Heart right ventricle (tissue), 16 donors: ENCODE data around the gene KCNQ5. TPM values are rescaled to one million over a fixed set of nuclear protein-coding genes. Genes with fewer than 3 reads are reported as not detected.

Experiments
- ATAC-seq, 8 donors: fragments of 200-7000 bp; cut with Tn5 transposase; one replicate each; pipeline ENCODE4 v1.9.1; 2020; ENCODE audit warnings: mild to moderate bottlenecking in 8 of 8, moderate library complexity in 8 of 8, moderate number of reproducible peaks in 1 of 8
- DNase-seq, 2 donors: peaks; one replicate each; pipeline ENCODE4 v3.0.0-alpha.2; 2020
- H3K27ac ChIP-seq, 10 donors: fragments of 200-600 bp; sonication (generic) in 2 of 10; one replicate each; pipeline versions ENCODE4 v1.5.0 to v1.8.0; 2020 to 2022; ENCODE audit warnings: mild to moderate bottlenecking in 3 of 10
- H3K27me3 ChIP-seq, 7 donors: fragments of 200-600 bp; one replicate each; pipeline ENCODE4 v1.8.0; 2021 to 2022; ENCODE audit warnings: mild to moderate bottlenecking in 2 of 7
- H3K36me3 ChIP-seq, 9 donors: fragments of 200-600 bp; sonication (generic) in 1 of 9; one replicate each; pipeline versions ENCODE4 v1.5.0 to v1.8.0; 2020 to 2022; ENCODE audit warnings: mild to moderate bottlenecking in 2 of 9
- H3K4me1 ChIP-seq, 9 donors: fragments of 200-600 bp; sonication (generic) in 1 of 9; one replicate each; pipeline versions ENCODE4 v1.5.0 to v1.8.0; 2020 to 2022; ENCODE audit warnings: mild to moderate bottlenecking in 4 of 9
- H3K4me3 ChIP-seq, 10 donors: fragments of 200-600 bp; sonication (generic) in 2 of 10; one replicate each; pipeline versions ENCODE4 v1.5.0 to v1.8.0; 2020 to 2022; ENCODE audit warnings: mild to moderate bottlenecking in 7 of 10, moderate library complexity in 2 of 10
- H3K9me3 ChIP-seq, 11 donors: fragments of 200-600 bp in 10 of 11; sonication (generic) in 2 of 11; one replicate each; pipeline versions ENCODE4 v1.5.0 to v1.8.0; 2013 to 2022; ENCODE audit warnings: mild to moderate bottlenecking in 2 of 11, control low read depth in 1 of 11, moderate library complexity in 1 of 11
- WGBS, 2 donors: extraction: QIAGEN DNeasy Blood & Tissue Kit; methylation state at CpG; one replicate each; pipeline ENCODE4 v1.1.7; 2013; ENCODE audit warnings: inconsistent platforms in 1 of 2; 5-methylcytosine and 5-hydroxymethylcytosine counted together
- intact Hi-C, 10 donors: fragments of 100-400 bp; cut with DNase I; formaldehyde crosslinking; loops; one replicate each; pipeline versions ENCODE4 v1.11.1 to v1.14.2; 2022
- polyA plus RNA-seq, 2 donors: library from polyadenylated mRNA; stranded (reverse); fragments of 200-250 nt; gene quantifications; one replicate each; pipeline ENCODE4 v1.2.3, GENCODE V29; 2013
- total RNA-seq, 10 donors: library from RNA; stranded (reverse); fragmentation: NEBNext Ultra II Directional in 3 of 10; extraction: Animal tissue kit (Norgen Biotek cat#: 25700) in 3 of 10; gene quantifications; one replicate each; pipeline versions ENCODE4 v1.2.1 to v1.2.4, GENCODE V29; 2021 to 2023
- TF ChIP-seq, protein P1 (sequence below), 9 donors: fragments of 200-600 bp; sonication (generic) in 2 of 9; IDR thresholded peaks; one replicate each; pipeline versions ENCODE4 v1.5.0 to v1.8.0; 2021 to 2022; ENCODE audit warnings: antibody characterized with exemption in 9 of 9, mild to moderate bottlenecking in 5 of 9, moderate library complexity in 1 of 9
- donor health status: Arrhythmogenic right ventricular cardiomyopathy.
- donor health status: ischemic (EF 13 %, LVEDD 7.1; RV severe dilation, severe dysfunction).
- donor health status: healthy with polysubstance abuse.
- donor health status: DM: no; HTN: yes; CAD: no.
- donor health status: DM: no; HTN: no; CAD: no.
- donor health status: ischemic (EF 25% LVEDD 6.9; RV normal size, moderate dysfunction).
- donor health status: ischemic (EF 25% LVEDD 5.7; RV mildly dilated, moderate dysfunction).
- donor health status: healthy.
- donor health status: DM: yes; HTN: yes; CAD: no.
- donor health status: Ischemic cardiomyopathy.
- donor health status: ischemic (EF 35%, LVEDD 5.7; RV mildly dilated, moderate dysfunction).
- donor health status: nonischemic (EF 11% LVEDD 7.7; RV severe dilation, severe dysfunction).
- donor health status: DM: yes; HTN: yes; CAD: no.
- donor health status: PGD.
- donor health status: ischemic (EF 29% LVEDD 5.4; RV normal size, mild dysfunction).
- donor health status: nonischemic (EF 23%, LVEDD 6.1; RV moderate dilation, normal function).

Gene KCNQ5
- total and polyA plus RNA-seq, 12 donors, result under 0.01 to 0.15 (median 0.12) TPM; not detected in 9

DNA sequence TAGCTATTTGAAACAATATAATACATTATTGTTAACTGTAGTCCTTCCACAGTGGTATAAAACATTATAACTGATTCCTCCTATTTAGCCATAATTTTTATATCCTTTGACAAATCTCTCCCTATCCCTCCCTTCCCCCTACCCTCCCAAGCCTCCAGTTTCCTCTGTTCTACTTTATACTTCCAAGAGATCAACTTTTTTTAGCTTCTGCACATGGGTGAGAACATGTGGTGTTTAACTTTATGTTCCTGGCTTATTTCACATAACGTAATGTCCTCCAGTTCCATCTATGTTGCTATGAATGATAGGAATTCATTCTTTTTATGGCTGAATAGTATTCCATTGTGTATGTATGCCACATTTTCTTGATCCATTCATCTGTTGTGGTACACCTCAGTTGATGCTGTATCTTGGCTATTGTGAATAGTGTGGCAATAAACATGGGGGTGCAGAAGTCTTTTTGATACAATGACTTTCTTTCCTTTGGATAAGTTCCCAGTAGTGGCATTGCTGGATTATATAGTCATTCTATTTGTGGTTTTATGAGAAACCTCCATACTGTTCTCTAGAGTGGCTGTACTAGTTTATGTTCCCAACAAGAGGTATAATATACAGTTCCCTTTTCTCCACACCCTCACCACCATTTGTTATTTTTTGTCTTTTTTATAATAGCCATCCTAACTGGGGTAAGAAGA is 205.0 kb downstream of the KCNQ5 start:
- TF ChIP-seq, protein P1, sequence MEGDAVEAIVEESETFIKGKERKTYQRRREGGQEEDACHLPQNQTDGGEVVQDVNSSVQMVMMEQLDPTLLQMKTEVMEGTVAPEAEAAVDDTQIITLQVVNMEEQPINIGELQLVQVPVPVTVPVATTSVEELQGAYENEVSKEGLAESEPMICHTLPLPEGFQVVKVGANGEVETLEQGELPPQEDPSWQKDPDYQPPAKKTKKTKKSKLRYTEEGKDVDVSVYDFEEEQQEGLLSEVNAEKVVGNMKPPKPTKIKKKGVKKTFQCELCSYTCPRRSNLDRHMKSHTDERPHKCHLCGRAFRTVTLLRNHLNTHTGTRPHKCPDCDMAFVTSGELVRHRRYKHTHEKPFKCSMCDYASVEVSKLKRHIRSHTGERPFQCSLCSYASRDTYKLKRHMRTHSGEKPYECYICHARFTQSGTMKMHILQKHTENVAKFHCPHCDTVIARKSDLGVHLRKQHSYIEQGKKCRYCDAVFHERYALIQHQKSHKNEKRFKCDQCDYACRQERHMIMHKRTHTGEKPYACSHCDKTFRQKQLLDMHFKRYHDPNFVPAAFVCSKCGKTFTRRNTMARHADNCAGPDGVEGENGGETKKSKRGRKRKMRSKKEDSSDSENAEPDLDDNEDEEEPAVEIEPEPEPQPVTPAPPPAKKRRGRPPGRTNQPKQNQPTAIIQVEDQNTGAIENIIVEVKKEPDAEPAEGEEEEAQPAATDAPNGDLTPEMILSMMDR (IDR thresholded peaks at IDR 0.05), result no peak

DNA sequence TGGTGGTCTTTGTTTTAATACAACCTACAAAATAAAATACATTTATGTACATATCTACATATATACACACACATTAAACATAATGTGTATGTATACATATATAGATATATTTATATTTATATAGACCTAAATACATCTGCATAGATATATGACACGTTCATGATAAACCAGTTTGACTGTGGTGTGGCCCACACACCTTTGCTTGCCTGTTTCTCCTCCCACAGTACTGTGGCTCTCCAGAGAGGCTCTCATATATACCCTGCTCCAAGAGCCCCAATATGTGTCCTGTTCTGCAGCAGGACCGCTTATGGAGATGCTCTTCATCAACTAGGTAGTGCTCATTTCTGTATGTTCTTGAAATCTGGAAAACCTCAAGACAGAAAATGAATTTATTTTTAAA is 207.0 kb downstream of the KCNQ5 start:
- no peak for ATAC-seq
- intact Hi-C loops, result no loop called here
- TF ChIP-seq, protein P1 (IDR thresholded peaks at IDR 0.05), result no peak

More for the DNA sequence above, 205.0 kb downstream of the KCNQ5 start:
- Histone ChIP-seq H3K4me3 (no peak overlapping the region), H3K36me3 (no peaks in the 10 kb centered on the region), H3K4me1 (no peaks in the 10 kb centered on the region), H3K9me3 (peaks cover 0 to 9% (median 0%) of the 10 kb centered on the region in 11 donors), H3K27me3 (no peaks in the 10 kb centered on the region), H3K27ac (no peak overlapping the region)
- intact Hi-C loops, result no loop called here
- ATAC-seq (no peak), DNase-seq (no peak)
- WGBS, 2 donors, result 74 to 92% methylated on average over 1 of the region's 1 CpG

DNA sequence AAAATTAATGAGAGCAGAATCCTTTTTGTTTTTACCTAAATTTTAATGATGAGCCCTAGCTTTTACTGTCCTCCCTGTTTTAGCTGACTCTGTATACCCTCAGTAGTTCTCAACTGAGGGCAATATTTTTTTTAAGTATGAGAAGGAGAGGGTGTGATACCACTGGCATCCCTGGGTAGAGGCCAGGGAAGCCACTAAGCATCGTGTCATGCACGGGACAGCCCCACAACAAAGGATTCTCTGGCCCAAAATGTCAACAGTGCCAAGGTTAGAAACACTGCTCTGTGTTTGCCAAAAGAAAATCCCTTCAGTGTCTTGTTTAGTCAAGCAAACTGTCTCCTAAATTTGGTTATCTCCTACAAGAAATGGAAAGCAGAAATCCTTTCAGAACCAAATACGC is 210.4 kb downstream of the KCNQ5 start:
- peaks cover 0 to 5% (median 0%) of the 10 kb centered on the region in 9 donors for H3K4me1 ChIP-seq
- 64 to 68% methylated on average over 3 of the region's 3 CpGs for WGBS, 2 donors
- no peaks in the 10 kb centered on the region for H3K27me3 ChIP-seq
- TF ChIP-seq, protein P1 (IDR thresholded peaks at IDR 0.05), result no peak
- no peak overlapping the region for H3K4me3 ChIP-seq
- intact Hi-C loops, result no loop called here
- no peaks in the 10 kb centered on the region for H3K36me3 ChIP-seq
- H3K9me3 ChIP-seq, result peaks cover 0 to 9% (median 0%) of the 10 kb centered on the region in 11 donors
- DNase-seq (no peak), ATAC-seq (no peak)
- no peak overlapping the region for H3K27ac ChIP-seq

More for the DNA sequence above, 207.0 kb downstream of the KCNQ5 start:
- Histone ChIP-seq H3K4me3 (no peak overlapping the region), H3K27me3 (no peaks in the 10 kb centered on the region), H3K9me3 (peaks cover 0 to 9% (median 0%) of the 10 kb centered on the region in 11 donors), H3K4me1 (no peaks in the 10 kb centered on the region), H3K27ac (no peak overlapping the region), H3K36me3 (no peaks in the 10 kb centered on the region)
- no peak for DNase-seq
- WGBS, 2 donors, result 69 to 87% methylated on average over 2 of the region's 2 CpGs

DNA sequence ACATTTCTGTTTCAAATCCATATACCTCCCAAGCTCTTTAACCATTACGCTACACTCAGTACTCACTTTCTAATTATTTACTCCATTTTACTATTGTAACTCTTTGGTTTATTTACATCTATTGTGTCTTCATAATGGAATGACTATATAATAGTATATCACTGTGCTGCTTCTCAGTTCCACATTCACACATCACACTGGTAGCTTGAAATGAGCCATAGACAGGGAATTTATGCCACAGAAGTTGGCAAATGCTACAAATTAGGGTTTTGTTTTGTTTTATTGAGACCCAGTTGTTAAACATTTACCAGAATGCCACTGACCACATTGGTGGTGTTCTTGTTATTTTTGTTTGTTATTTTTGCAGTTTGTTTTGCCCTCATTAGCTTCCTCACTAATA is 213.9 kb downstream of the KCNQ5 start:
- H3K9me3 ChIP-seq, result peaks cover 0 to 5% (median 0%) of the 10 kb centered on the region in 11 donors
- TF ChIP-seq, protein P1 (IDR thresholded peaks at IDR 0.05), result no peak
- no peak overlapping the region for H3K4me3 ChIP-seq
- WGBS, 2 donors, result 98% methylated on average over 1 of the region's 1 CpG
- H3K36me3 ChIP-seq, result no peaks in the 10 kb centered on the region
- DNase-seq (no peak), ATAC-seq (no peak)
- H3K27me3 ChIP-seq, result no peaks in the 10 kb centered on the region
- H3K27ac ChIP-seq, result no peak overlapping the region
- intact Hi-C loops, result no loop called here
- peaks cover 0 to 5% (median 0%) of the 10 kb centered on the region in 9 donors for H3K4me1 ChIP-seq
